GM12878 (cell line): Measurements from ENCODE around the gene MVK. TPM values are rescaled to one million over a fixed set of nuclear protein-coding genes. Genes with fewer than 3 reads are reported as not detected.

Experiments
- ATAC-seq: fragments of 200-7000 bp; cut with Tn5 transposase; 3 replicates; pipeline ENCODE4 v1.9.1; 2020; ENCODE audit warnings: mild to moderate bottlenecking, moderate library complexity
- BruUV-seq: library from RNA; stranded (reverse); fragments of 400-500 nt; replicated peaks from 2 replicates; lab custom pipeline; 2021; lab: Mats Ljungman, UMichigan
- CTCF ChIA-PET: fragments of 300-600 bp; sonication (Branson Sonifier 250); formaldehyde crosslinking; extraction: SDS; loops from one replicate; lab custom pipeline; 2021; ENCODE audit warnings: inconsistent platforms; lab: Yijun Ruan, JAX
- POLR2A ChIA-PET: fragments of 350-600 bp; formaldehyde crosslinking; extraction: SDS; loops from one replicate; lab custom pipeline; 2021; ENCODE audit warnings: inconsistent platforms; lab: Charles Lee
- RAD21 ChIA-PET: fragments of 300-600 bp; sonication (Branson Sonifier 250); formaldehyde crosslinking; loops from one replicate; lab custom pipeline; 2023; ENCODE audit warnings: antibody characterized with exemption; ENCODE audit not compliant: unreplicated experiment; lab: Charles Lee
- SMC1A ChIA-PET: fragments of 300-600 bp; sonication (Branson Sonifier 250); formaldehyde crosslinking; loops from one replicate; lab custom pipeline; 2023; ENCODE audit not compliant: unreplicated experiment, uncharacterized antibody; lab: Charles Lee
- DNase-seq: peaks from one replicate; pipeline ENCODE4 v3.0.0-alpha.2; 2011; ENCODE audit warnings: low read depth, low spot score
- FAIRE-seq: peaks from 3 replicates; lab custom pipeline; 2011; peaks lifted over from hg19 to GRCh38; lab: Jason Lieb, UNC
- H2AFZ ChIP-seq: 2 replicates; pipeline ENCODE4 v1.6.0; 2011; ENCODE audit warnings: low read depth, low read length, control low read depth; ENCODE audit not compliant: control insufficient read depth
- H3K27ac ChIP-seq: 2 replicates; pipeline ENCODE4 v1.5.1; 2011; ENCODE audit warnings: control low read depth; ENCODE audit not compliant: control insufficient read depth, insufficient read depth
- H3K27me3 ChIP-seq, 2 experiments: replicated peaks in 1 of 2; 2 replicates each; pipeline versions ENCODE4 v1.6.0 to v1.6.1; 2011; ENCODE audit warnings: low read length in 1 of 2; ENCODE audit not compliant: control insufficient read depth in 2 of 2, insufficient read depth in 2 of 2
- H3K36me3 ChIP-seq, 2 experiments: 2 replicates each; pipeline ENCODE4 v1.5.1; 2011; ENCODE audit warnings: low read length in 1 of 2; ENCODE audit not compliant: control insufficient read depth in 2 of 2, insufficient read depth in 2 of 2
- H3K4me1 ChIP-seq: 2 replicates; pipeline ENCODE4 v1.6.1; 2011; ENCODE audit warnings: mild to moderate bottlenecking, low read length, moderate library complexity, mixed read lengths; ENCODE audit not compliant: control insufficient read depth, insufficient read depth
- H3K4me2 ChIP-seq: 2 replicates; pipeline ENCODE4 v1.6.0; 2011; ENCODE audit warnings: control low read depth; ENCODE audit not compliant: control insufficient read depth, insufficient read depth
- H3K4me3 ChIP-seq: fragments of 200-600 bp; sonication (generic); 2 replicates; pipeline ENCODE4 v1.5.1; 2016
- H3K79me2 ChIP-seq: 2 replicates; pipeline ENCODE4 v1.6.0; 2011; ENCODE audit warnings: low read length; ENCODE audit not compliant: control insufficient read depth, insufficient read depth
- H3K9ac ChIP-seq: 2 replicates; pipeline ENCODE4 v1.8.0; 2011; ENCODE audit warnings: low read length, control low read depth, mixed read lengths; ENCODE audit not compliant: control insufficient read depth, insufficient read depth
- H3K9me3 ChIP-seq: replicated peaks from 3 replicates; pipeline ENCODE4 v1.5.1; 2011; ENCODE audit warnings: mild to moderate bottlenecking, low read length; ENCODE audit not compliant: control insufficient read depth, insufficient read depth
- H4K20me1 ChIP-seq: 2 replicates; pipeline ENCODE4 v1.6.0; 2011; ENCODE audit not compliant: control insufficient read depth, insufficient read depth
- NFYA ChIP-seq: IDR thresholded peaks from 2 replicates; pipeline ENCODE4 v1.6.1; 2011; ENCODE audit warnings: low read depth, mild to moderate bottlenecking, low read length, improper control_type of control experiment, borderline replicate concordance
- SPI1 ChIP-seq: IDR thresholded peaks from 2 replicates; pipeline ENCODE4 v1.6.1; 2011; ENCODE audit warnings: low read depth, mild to moderate bottlenecking, low read length, moderate library complexity, borderline replicate concordance; ENCODE audit not compliant: insufficient read depth
- SRF ChIP-seq, 2 experiments: IDR thresholded peaks; 2 replicates each; pipeline ENCODE4 v1.6.1; 2011; ENCODE audit warnings: low read depth in 2 of 2, low read length in 2 of 2, mild to moderate bottlenecking in 1 of 2, moderate library complexity in 1 of 2
- TAF1 ChIP-seq: IDR thresholded peaks from 2 replicates; pipeline ENCODE4 v1.6.1; 2011; ENCODE audit warnings: mild to moderate bottlenecking, low read depth, low read length, borderline replicate concordance
- YY1 ChIP-seq: IDR thresholded peaks from 2 replicates; pipeline ENCODE4 v1.6.1; 2011; ENCODE audit warnings: low read depth, mild to moderate bottlenecking, low read length
- WGBS: methylation state at CpG from one replicate; pipeline ENCODE4 v1.1.6; 2016; ENCODE audit warnings: low lambda C conversion rate; ENCODE audit not compliant: insufficient replicate concordance, insufficient coverage; ENCODE audit errors: missing lambda C conversion rate; 5-methylcytosine and 5-hydroxymethylcytosine counted together
- in situ Hi-C: fragments of 300-500 bp; cut with MboI; formaldehyde crosslinking; loops from 9 replicates; pipeline ENCODE4 v1.14.3; 2018; ENCODE audit warnings: mixed read lengths
- intact Hi-C: fragments of 100-400 bp; cut with micrococcal nuclease; formaldehyde crosslinking; loops from one replicate; pipeline ENCODE4 v1.14.2; 2022; ENCODE audit not compliant: unreplicated experiment
- polyA plus RNA-seq, 11 experiments: library from polyadenylated mRNA; depleted of rRNA in 4 of 11; unstranded in 6 of 11; stranded (reverse) in 5 of 11; fragments of >200 nt; fragmentation: Nextera tagmentation in 4 of 11; fragmentation: Illumina TruSeq in 1 of 11; extraction: Ambion mirVana in 4 of 11; extraction: Trizol in 1 of 11; gene quantifications; 1 replicate in 1 of 11; 2 replicates in 10 of 11; pipeline versions ENCODE4 v1.2.1 to v1.2.3, GENCODE V29; 2011 to 2016; ENCODE audit warnings: inconsistent platforms in 2 of 11, missing spikeins in 2 of 11, low read depth in 1 of 11
- total RNA-seq, 4 experiments: library from RNA; depleted of rRNA in 3 of 4; stranded (reverse); fragments of >200 nt in 3 of 4; fragmentation: Illumina TruSeq in 1 of 4; extraction: Trizol in 1 of 4; gene quantifications; 2 replicates each; pipeline versions ENCODE4 v1.2.1 to v1.2.3, GENCODE V29; 2013 to 2021
- TF ChIP-seq, protein P1 (sequence below): fragments of 450-650 bp; IDR thresholded peaks from 2 replicates; pipeline ENCODE4 v1.6.1; 2017; ENCODE audit warnings: antibody characterized with exemption, mild to moderate bottlenecking, moderate library complexity

Gene MVK
- total and polyA plus RNA-seq, 10 of the 15 experiments (the other 5 are each of a cell fraction or from before 2014, with no cell fraction given), result 0.24 to 46.7 (median 31.9) TPM

DNA sequence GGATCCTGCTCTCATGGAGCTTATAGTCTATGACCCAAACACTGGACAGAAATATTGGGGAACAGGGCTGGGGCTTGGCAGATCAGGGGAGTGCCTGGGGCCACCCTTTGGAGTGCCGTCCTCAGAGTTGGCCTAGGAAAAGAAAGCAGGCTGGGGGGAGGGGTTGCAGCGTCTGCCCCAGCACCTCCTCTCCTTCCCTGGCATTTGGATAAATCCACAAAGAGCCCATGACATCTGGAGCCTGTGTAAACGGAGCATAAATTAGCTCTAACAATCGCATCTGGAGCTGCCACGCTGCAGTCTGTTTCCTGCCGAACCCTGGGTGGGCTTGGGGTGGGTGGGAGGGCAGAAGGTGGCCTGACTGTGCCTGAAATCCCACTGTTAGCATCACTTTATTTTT is 63.8 kb downstream of the MVK start:
- Histone ChIP-seq H3K36me3 (no peaks in the 10 kb centered on the region), H3K4me1 (no peaks in the 10 kb centered on the region), H3K79me2 (no peaks in the 10 kb centered on the region), H3K4me2 (no peak overlapping the region), H4K20me1 (no peaks in the 10 kb centered on the region), H3K27ac (no peak overlapping the region), H3K4me3 (no peak overlapping the region), H3K9ac (no peak overlapping the region), H3K9me3 (no peaks in the 10 kb centered on the region), H2AFZ (no peak overlapping the region), H3K27me3 (no peaks in the 10 kb centered on the region; a peak in 1 of 4 replicates)
- ChIA-PET POLR2A (no interaction called here), SMC1A (no interaction called here), RAD21 (no interaction called here), CTCF (no interaction called here)
- 11% methylated on average over 6 of the region's 6 CpGs for WGBS
- BruUV-seq, result no TSS peak
- FAIRE-seq, result no peak
- intact Hi-C loops, result no loop called here
- no peak for DNase-seq
- in situ Hi-C loops, result no loop called here
- ATAC-seq, result no peak
- TF ChIP-seq, protein P1, sequence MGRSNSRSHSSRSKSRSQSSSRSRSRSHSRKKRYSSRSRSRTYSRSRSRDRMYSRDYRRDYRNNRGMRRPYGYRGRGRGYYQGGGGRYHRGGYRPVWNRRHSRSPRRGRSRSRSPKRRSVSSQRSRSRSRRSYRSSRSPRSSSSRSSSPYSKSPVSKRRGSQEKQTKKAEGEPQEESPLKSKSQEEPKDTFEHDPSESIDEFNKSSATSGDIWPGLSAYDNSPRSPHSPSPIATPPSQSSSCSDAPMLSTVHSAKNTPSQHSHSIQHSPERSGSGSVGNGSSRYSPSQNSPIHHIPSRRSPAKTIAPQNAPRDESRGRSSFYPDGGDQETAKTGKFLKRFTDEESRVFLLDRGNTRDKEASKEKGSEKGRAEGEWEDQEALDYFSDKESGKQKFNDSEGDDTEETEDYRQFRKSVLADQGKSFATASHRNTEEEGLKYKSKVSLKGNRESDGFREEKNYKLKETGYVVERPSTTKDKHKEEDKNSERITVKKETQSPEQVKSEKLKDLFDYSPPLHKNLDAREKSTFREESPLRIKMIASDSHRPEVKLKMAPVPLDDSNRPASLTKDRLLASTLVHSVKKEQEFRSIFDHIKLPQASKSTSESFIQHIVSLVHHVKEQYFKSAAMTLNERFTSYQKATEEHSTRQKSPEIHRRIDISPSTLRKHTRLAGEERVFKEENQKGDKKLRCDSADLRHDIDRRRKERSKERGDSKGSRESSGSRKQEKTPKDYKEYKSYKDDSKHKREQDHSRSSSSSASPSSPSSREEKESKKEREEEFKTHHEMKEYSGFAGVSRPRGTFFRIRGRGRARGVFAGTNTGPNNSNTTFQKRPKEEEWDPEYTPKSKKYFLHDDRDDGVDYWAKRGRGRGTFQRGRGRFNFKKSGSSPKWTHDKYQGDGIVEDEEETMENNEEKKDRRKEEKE, result no peak
- no peak for TF ChIP-seq SRF (IDR thresholded peaks at IDR 0.05; ENCODE audit: low read depth in 2 of 2, low read length in 2 of 2)
- no peak for TF ChIP-seq TAF1
- no peak for TF ChIP-seq SPI1
- TF ChIP-seq YY1, result no peak
- no peak for TF ChIP-seq NFYA
